ENCODE data around the gene LYPD6B. TPM values are rescaled to one million over a fixed set of nuclear protein-coding genes. Genes with fewer than 3 reads are reported as not detected.

LYPD6B gene
- total and polyA plus RNA-seq, 9 donors = 0.10 to 3.2 (median 0.23) TPM; not detected in 2

DNA sequence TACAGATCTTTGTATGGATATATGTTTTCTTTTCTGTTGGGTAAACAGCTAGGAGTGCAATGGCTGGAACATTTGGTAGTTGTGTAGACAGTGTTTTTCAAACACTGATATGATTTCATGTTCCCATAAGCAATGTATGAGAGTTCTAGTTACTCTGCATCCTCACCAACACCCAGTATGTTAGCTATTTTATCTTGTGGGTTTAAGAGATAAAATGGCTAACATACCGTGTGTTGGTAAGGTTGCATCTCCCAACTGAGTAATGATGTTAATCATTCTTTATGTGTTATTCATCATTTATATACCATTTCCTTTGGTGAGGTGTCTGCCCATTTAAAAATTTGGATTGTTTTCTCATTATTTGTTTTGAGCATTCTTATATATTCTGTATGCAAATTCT, 65.7 kb downstream of the LYPD6B start:
- no peak overlapping the region for H3K4me3 ChIP-seq (ENCODE audit: low read length)
- no peaks in the 10 kb centered on the region for H3K36me3 ChIP-seq (ENCODE audit: control insufficient read depth, insufficient read depth, low read length)
- no peaks in the 10 kb centered on the region for H3K27me3 ChIP-seq (ENCODE audit: control insufficient read depth, insufficient read depth, low read length)
- no CpG with 5 or more reads among the region's 1 CpG for WGBS (ENCODE audit: insufficient coverage)
- no peak for DNase-seq
- peaks cover 2% of the 10 kb centered on the region for H3K4me1 ChIP-seq (ENCODE audit: control insufficient read depth, insufficient read depth, low read length)
- H3K27ac ChIP-seq (ENCODE audit: low read length) = no peak overlapping the region
- H3K9me3 ChIP-seq (replicated peaks; ENCODE audit: control insufficient read depth, low read depth, low read length) = no peaks in the 10 kb centered on the region

DNA sequence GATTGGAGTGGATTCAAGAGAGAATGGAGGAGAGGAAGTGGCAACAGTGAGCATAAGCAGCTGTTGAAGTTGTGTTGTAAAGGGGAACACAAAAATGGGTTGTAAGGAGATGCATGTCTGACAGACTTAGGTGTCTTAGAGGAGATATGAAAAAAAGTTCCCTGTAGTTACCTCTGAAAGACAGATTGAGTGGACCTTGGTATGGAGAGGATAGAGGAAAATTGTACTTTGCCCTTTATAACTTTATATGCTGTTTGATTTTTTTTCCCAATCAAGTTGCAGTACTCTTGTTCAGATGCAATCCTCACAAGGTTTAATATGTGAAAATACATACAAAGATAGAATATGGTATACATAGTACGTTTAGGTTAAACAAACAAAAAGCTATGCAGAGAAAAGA, 73.6 kb downstream of the LYPD6B start:
- H3K9me3 ChIP-seq (replicated peaks; ENCODE audit: control insufficient read depth, low read depth, low read length) = no peaks in the 10 kb centered on the region
- no peaks in the 10 kb centered on the region for H3K27me3 ChIP-seq (ENCODE audit: control insufficient read depth, insufficient read depth, low read length)
- WGBS (ENCODE audit: insufficient coverage) = no CpG with 5 or more reads among the region's 1 CpG
- H3K36me3 ChIP-seq (ENCODE audit: control insufficient read depth, insufficient read depth, low read length) = no peaks in the 10 kb centered on the region
- no peak overlapping the region for H3K4me3 ChIP-seq (ENCODE audit: low read length)
- DNase-seq = no peak
- H3K4me1 ChIP-seq (ENCODE audit: control insufficient read depth, insufficient read depth, low read length) = no peaks in the 10 kb centered on the region
- H3K27ac ChIP-seq (ENCODE audit: low read length) = no peak overlapping the region

DNA sequence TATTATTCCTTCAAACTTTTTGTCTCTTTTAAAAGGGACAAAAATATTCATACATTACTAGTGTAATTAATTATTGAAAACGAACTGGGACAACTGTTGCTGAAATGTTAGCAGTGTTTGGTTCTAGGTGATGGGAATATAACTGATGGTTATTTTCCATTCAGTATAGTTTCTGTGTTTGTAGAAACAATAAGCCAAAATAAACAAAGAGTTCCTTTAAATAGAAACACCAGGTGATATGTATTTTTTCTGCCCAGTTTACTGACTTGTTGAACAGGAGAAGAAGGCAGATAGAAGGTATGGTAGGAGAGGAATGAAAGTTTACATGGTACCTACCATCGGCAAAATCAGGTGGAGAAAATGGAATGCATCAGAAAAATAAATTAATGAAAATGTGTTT, 74.2 kb downstream of the LYPD6B start:
- Histone ChIP-seq H3K4me3 (ENCODE audit: low read length) (no peak overlapping the region), H3K9me3 (replicated peaks; ENCODE audit: control insufficient read depth, low read depth, low read length) (no peaks in the 10 kb centered on the region), H3K4me1 (ENCODE audit: control insufficient read depth, insufficient read depth, low read length) (no peaks in the 10 kb centered on the region), H3K36me3 (ENCODE audit: control insufficient read depth, insufficient read depth, low read length) (no peaks in the 10 kb centered on the region), H3K27me3 (ENCODE audit: control insufficient read depth, insufficient read depth, low read length) (no peaks in the 10 kb centered on the region), H3K27ac (ENCODE audit: low read length) (no peak overlapping the region)
- WGBS (ENCODE audit: insufficient coverage) = no CpG with 5 or more reads among the region's 2 CpGs
- no peak for DNase-seq

DNA sequence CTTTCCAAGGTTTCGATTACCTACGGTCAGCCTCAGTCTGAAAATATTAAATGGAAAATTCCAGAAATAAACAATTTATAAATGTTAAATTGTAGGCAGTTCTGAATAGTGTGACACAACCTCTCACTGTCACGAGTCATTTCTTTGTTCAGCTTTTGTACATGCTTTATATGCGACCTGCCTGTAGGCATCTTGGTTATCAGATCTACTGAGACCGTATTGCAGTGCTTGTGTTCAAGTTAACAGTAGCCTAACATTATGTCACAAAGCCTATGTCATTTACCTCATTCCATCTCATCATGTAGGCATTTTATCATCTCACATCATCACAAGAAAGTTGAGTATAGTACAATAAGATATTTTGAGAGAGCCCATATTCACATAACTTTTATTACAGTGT, 77.3 kb downstream of the LYPD6B start:
- H3K36me3 ChIP-seq (ENCODE audit: control insufficient read depth, insufficient read depth, low read length) = no peaks in the 10 kb centered on the region
- no peaks in the 10 kb centered on the region for H3K4me1 ChIP-seq (ENCODE audit: control insufficient read depth, insufficient read depth, low read length)
- H3K27ac ChIP-seq (ENCODE audit: low read length) = no peak overlapping the region
- H3K27me3 ChIP-seq (ENCODE audit: control insufficient read depth, insufficient read depth, low read length) = no peaks in the 10 kb centered on the region
- 100% methylated on average over 2 of the region's 5 CpGs for WGBS (ENCODE audit: insufficient coverage)
- no peaks in the 10 kb centered on the region for H3K9me3 ChIP-seq (replicated peaks; ENCODE audit: control insufficient read depth, low read depth, low read length)
- no peak overlapping the region for H3K4me3 ChIP-seq (ENCODE audit: low read length)
- DNase-seq = no peak

DNA sequence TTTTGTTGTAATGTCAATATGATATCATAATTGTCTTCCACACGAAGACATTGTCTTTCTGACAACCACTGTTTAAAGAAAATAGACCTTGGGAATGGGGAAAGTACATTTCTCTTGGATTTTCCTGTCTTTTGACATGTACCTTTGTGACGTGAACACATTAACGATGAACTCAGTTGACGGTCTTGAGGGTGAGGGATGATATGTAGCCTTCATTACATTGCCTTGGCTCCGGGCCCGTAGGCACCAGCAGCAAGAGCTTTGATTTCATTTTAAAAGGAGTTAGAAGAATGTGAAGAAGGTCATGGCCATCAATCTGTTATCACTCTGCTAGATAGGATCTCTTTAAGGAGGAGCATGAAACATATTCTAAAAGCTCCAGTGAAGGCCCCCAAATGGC, 80.9 kb downstream of the LYPD6B start:
- WGBS (ENCODE audit: insufficient coverage) = 33% methylated on average over 3 of the region's 6 CpGs
- no peaks in the 10 kb centered on the region for H3K36me3 ChIP-seq (ENCODE audit: control insufficient read depth, insufficient read depth, low read length)
- H3K27ac ChIP-seq (ENCODE audit: low read length) = no peak overlapping the region
- no peak for DNase-seq
- H3K4me3 ChIP-seq (ENCODE audit: low read length) = no peak overlapping the region
- H3K4me1 ChIP-seq (ENCODE audit: control insufficient read depth, insufficient read depth, low read length) = no peaks in the 10 kb centered on the region
- H3K9me3 ChIP-seq (replicated peaks; ENCODE audit: control insufficient read depth, low read depth, low read length) = no peaks in the 10 kb centered on the region
- no peaks in the 10 kb centered on the region for H3K27me3 ChIP-seq (ENCODE audit: control insufficient read depth, insufficient read depth, low read length)

DNA sequence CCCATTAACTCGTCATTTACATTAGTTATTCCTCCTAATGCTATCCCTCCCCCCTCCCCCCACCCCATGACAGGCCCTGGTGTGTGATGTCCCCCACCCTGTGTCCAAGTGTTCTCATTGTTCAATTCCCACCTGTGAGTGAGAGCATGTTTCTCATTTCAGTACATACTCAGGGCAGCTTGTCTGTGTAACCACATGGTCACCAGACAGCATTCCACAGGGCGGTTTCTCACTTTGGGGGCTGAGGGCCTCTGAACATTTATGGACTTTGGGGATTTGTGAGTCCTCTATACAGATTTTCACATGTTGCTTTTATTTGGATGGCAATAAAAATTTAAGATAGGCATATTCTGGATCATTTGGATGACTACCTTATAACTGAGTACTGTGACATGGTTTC, 84.0 kb downstream of the LYPD6B start:
- H3K4me1 ChIP-seq (ENCODE audit: control insufficient read depth, insufficient read depth, low read length) = no peaks in the 10 kb centered on the region
- H3K27me3 ChIP-seq (ENCODE audit: control insufficient read depth, insufficient read depth, low read length) = no peaks in the 10 kb centered on the region
- H3K27ac ChIP-seq (ENCODE audit: low read length) = no peak overlapping the region
- no peaks in the 10 kb centered on the region for H3K36me3 ChIP-seq (ENCODE audit: control insufficient read depth, insufficient read depth, low read length)
- WGBS (ENCODE audit: insufficient coverage) = no CpG with 5 or more reads among the region's 2 CpGs
- DNase-seq = no peak
- no peaks in the 10 kb centered on the region for H3K9me3 ChIP-seq (replicated peaks; ENCODE audit: control insufficient read depth, low read depth, low read length)
- no peak overlapping the region for H3K4me3 ChIP-seq (ENCODE audit: low read length)

DNA sequence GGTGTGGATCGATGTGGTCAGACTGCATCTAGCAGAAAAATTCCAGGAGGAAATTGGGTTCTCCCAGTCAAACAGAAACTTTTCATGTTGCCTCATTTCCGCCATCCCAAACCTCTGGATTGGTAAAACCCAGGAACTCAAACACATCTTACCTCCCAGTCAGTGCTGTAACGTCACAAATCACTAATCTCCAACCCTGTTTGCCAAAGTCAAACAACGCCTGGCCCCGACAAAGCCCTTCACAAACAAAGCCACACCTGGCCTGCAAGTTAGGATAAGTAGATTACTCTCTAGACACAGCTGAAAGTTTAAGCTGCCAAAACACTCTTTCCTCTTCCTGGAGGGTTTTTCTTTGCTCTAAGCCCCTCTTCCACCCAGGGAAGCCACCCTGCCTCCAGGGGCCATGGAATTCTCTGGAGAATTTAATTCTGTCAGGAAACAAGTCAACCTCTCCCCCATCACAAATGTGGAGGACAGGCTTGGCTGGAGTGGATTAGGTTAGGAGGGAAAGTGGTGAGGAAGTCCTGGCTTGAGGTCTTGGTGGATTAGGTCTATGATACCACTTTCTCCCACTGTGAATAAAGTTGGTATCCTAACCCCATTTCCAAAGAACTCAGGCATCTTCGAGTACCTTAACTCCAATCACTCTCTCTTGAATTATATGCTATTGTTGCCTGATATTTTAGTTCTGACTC, 86.7 kb downstream of the LYPD6B start:
- H3K4me1 ChIP-seq (ENCODE audit: control insufficient read depth, insufficient read depth, low read length) = no peaks in the 10 kb centered on the region
- no peak overlapping the region for H3K27ac ChIP-seq (ENCODE audit: low read length)
- DNase-seq = no peak
- no peaks in the 10 kb centered on the region for H3K9me3 ChIP-seq (replicated peaks; ENCODE audit: control insufficient read depth, low read depth, low read length)
- H3K36me3 ChIP-seq (ENCODE audit: control insufficient read depth, insufficient read depth, low read length) = no peaks in the 10 kb centered on the region
- no peak overlapping the region for H3K4me3 ChIP-seq (ENCODE audit: low read length)
- H3K27me3 ChIP-seq (ENCODE audit: control insufficient read depth, insufficient read depth, low read length) = no peaks in the 10 kb centered on the region
- WGBS (ENCODE audit: insufficient coverage) = 60% methylated on average over 2 of the region's 6 CpGs

DNA sequence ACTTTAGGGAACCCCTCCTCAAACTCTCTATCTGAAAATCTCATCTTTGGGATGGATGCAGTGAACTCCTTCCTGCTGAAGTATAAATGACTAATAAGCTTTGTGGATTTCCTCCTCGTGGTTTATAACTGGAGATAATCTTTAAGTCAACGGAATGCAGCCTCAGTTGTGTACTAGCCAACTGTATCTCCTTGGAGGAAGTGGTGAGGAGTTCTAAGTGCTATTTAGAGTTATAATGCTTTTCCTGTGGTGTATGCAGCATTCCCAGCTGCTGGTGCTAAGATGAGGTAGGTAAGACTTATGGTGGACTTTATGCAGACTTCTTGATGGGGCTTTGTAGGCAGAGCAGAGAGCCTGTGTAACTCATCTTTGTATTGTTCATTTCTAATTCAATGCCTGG, 90.9 kb downstream of the LYPD6B start:
- H3K9me3 ChIP-seq (replicated peaks; ENCODE audit: control insufficient read depth, low read depth, low read length) = no peaks in the 10 kb centered on the region
- H3K4me1 ChIP-seq (ENCODE audit: control insufficient read depth, insufficient read depth, low read length) = no peaks in the 10 kb centered on the region
- no peak overlapping the region for H3K4me3 ChIP-seq (ENCODE audit: low read length)
- H3K27me3 ChIP-seq (ENCODE audit: control insufficient read depth, insufficient read depth, low read length) = no peaks in the 10 kb centered on the region
- no peaks in the 10 kb centered on the region for H3K36me3 ChIP-seq (ENCODE audit: control insufficient read depth, insufficient read depth, low read length)
- H3K27ac ChIP-seq (ENCODE audit: low read length) = no peak overlapping the region
- DNase-seq = no peak
- 40% methylated on average over 2 of the region's 2 CpGs for WGBS (ENCODE audit: insufficient coverage)

DNA sequence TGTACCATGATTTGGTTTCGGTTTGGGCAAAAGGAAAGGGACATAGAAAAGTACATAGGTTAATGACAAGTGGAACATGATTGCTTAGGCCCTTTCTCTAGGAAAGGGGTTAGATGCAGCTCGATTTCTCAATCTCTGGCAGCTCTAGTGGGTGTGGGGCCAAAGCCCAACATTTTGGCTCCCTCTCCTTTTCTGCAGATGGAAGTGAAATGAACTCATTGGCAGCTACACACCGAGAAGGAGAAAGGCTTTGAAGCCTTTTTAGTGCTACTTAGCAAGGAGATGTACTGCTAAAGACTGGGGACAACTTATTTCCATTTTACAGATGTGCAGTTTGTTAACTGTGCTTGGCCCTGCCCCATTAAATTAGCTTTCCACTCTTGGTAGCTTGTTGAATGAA, 93.8 kb downstream of the LYPD6B start:
- no peak overlapping the region for H3K4me3 ChIP-seq (ENCODE audit: low read length)
- no peaks in the 10 kb centered on the region for H3K27me3 ChIP-seq (ENCODE audit: control insufficient read depth, insufficient read depth, low read length)
- H3K36me3 ChIP-seq (ENCODE audit: control insufficient read depth, insufficient read depth, low read length) = no peaks in the 10 kb centered on the region
- no peaks in the 10 kb centered on the region for H3K9me3 ChIP-seq (replicated peaks; ENCODE audit: control insufficient read depth, low read depth, low read length)
- peak; percentile 16 for DNase-seq
- no peak overlapping the region for H3K27ac ChIP-seq (ENCODE audit: low read length)
- WGBS (ENCODE audit: insufficient coverage) = 50% methylated on average over 2 of the region's 3 CpGs
- H3K4me1 ChIP-seq (ENCODE audit: control insufficient read depth, insufficient read depth, low read length) = no peaks in the 10 kb centered on the region

DNA sequence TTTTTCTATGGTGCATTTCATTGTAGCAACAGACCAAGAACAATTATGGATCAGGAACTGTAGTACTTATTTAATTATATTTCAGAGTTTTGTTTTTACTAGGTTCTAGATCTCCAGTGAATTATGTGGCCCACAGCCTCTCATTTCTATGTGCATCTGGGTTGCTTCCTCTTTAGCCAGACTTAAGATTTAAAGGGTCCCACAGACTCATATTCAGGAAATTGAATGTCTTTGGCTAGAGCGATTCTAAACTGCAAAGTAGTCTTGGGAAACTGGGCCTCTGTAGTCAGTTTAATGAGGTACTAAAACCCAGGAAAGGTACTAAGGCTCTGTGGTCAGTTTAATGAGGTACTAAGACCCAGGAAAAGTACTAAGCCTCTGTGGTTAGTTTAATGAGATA, 94.4 kb downstream of the LYPD6B start:
- H3K9me3 ChIP-seq (replicated peaks; ENCODE audit: control insufficient read depth, low read depth, low read length) = no peaks in the 10 kb centered on the region
- DNase-seq = no peak
- H3K36me3 ChIP-seq (ENCODE audit: control insufficient read depth, insufficient read depth, low read length) = no peaks in the 10 kb centered on the region
- no peak overlapping the region for H3K4me3 ChIP-seq (ENCODE audit: low read length)
- no peak overlapping the region for H3K27ac ChIP-seq (ENCODE audit: low read length)
- no peaks in the 10 kb centered on the region for H3K4me1 ChIP-seq (ENCODE audit: control insufficient read depth, insufficient read depth, low read length)
- H3K27me3 ChIP-seq (ENCODE audit: control insufficient read depth, insufficient read depth, low read length) = no peaks in the 10 kb centered on the region
- no CpG with 5 or more reads among the region's 1 CpG for WGBS (ENCODE audit: insufficient coverage)

DNA sequence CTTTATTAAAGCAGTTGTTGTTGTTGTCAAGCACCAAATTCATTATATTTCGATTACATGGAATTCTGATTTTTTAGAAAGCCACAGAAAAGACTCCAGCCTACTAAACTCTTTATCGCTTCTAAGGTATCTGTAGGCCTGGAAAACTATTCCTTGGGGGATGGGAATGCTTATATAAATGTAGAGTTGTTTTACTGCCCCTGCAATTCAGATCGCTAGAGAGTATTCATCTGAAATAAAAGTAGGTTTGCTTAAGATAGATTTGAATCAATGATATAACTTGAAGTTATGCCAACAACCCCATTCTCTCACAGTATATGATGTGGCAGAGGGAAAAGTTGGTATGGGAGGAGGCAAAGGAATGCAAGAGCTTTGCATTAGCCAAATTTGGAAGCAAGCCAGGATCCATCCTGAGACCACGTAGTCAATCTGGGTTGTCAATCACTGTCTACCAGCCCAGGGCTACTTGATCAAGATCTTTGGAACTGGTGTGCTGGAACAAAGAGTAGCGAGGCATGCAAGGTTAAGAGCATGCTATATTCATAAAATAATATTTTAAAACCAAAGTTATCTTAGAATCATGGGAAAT, 95.9 kb downstream of the LYPD6B start:
- Histone ChIP-seq H3K9me3 (replicated peaks; ENCODE audit: control insufficient read depth, low read depth, low read length) (no peaks in the 10 kb centered on the region), H3K4me3 (ENCODE audit: low read length) (no peak overlapping the region), H3K36me3 (ENCODE audit: control insufficient read depth, insufficient read depth, low read length) (no peaks in the 10 kb centered on the region), H3K4me1 (ENCODE audit: control insufficient read depth, insufficient read depth, low read length) (peaks cover 2% of the 10 kb centered on the region), H3K27ac (ENCODE audit: low read length) (no peak overlapping the region), H3K27me3 (ENCODE audit: control insufficient read depth, insufficient read depth, low read length) (no peaks in the 10 kb centered on the region)
- DNase-seq = no peak
- 38% methylated on average over 1 of the region's 5 CpGs for WGBS (ENCODE audit: insufficient coverage)
